Measurements from ENCODE around the gene SLC27A3. TPM values are rescaled to one million over a fixed set of nuclear protein-coding genes. Genes with fewer than 3 reads are reported as not detected.

SLC27A3 gene
- total and polyA plus RNA-seq, 7 donors = 1.6 to 45.7 (median 22.8) TPM

DNA sequence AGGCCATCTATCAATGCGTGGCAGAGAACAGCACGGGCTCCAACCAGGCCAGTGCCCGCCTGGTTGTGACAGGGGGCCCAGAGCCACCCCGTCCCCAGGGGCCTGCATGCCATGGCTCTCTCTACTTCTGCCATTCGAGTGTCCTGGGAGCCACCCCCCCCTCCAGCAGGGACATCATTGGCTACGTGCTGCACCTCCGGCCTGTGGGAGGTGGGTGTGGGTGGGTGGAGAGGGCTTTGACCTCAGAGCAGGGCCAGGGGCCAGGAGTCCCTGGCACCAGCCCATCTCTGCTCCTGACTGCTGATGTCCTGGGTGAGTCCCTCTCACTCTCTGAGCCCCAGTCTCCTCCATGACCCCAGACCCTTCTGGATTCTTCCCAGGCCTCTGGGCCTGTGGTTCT is 25.3 kb downstream of the SLC27A3 start:
- no peak for DNase-seq
- Histone ChIP-seq H3K4me1 (peaks cover 0 to 7% (median under 1%) of the 10 kb centered on the region in 4 donors), H3K27me3 (no peaks in the 10 kb centered on the region), H3K9me3 (no peaks in the 10 kb centered on the region), H3K4me3 (no peak overlapping the region), H3K27ac (no peak overlapping the region), H3K36me3 (no peaks in the 10 kb centered on the region)
- intact Hi-C loops (cut with DNase I) = no loop called here
- WGBS, 2 donors = 83 to 87% methylated on average over 7 of the region's 7 CpGs
- no peak for TF ChIP-seq EP300 (IDR thresholded peaks at IDR 0.05)
- TF ChIP-seq POLR2AphosphoS5 (IDR thresholded peaks at IDR 0.05) = no peak
- TF ChIP-seq, protein P1, sequence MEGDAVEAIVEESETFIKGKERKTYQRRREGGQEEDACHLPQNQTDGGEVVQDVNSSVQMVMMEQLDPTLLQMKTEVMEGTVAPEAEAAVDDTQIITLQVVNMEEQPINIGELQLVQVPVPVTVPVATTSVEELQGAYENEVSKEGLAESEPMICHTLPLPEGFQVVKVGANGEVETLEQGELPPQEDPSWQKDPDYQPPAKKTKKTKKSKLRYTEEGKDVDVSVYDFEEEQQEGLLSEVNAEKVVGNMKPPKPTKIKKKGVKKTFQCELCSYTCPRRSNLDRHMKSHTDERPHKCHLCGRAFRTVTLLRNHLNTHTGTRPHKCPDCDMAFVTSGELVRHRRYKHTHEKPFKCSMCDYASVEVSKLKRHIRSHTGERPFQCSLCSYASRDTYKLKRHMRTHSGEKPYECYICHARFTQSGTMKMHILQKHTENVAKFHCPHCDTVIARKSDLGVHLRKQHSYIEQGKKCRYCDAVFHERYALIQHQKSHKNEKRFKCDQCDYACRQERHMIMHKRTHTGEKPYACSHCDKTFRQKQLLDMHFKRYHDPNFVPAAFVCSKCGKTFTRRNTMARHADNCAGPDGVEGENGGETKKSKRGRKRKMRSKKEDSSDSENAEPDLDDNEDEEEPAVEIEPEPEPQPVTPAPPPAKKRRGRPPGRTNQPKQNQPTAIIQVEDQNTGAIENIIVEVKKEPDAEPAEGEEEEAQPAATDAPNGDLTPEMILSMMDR (IDR thresholded peaks at IDR 0.05) = no peak
- TF ChIP-seq POLR2A (IDR thresholded peaks at IDR 0.05) = no peak

DNA sequence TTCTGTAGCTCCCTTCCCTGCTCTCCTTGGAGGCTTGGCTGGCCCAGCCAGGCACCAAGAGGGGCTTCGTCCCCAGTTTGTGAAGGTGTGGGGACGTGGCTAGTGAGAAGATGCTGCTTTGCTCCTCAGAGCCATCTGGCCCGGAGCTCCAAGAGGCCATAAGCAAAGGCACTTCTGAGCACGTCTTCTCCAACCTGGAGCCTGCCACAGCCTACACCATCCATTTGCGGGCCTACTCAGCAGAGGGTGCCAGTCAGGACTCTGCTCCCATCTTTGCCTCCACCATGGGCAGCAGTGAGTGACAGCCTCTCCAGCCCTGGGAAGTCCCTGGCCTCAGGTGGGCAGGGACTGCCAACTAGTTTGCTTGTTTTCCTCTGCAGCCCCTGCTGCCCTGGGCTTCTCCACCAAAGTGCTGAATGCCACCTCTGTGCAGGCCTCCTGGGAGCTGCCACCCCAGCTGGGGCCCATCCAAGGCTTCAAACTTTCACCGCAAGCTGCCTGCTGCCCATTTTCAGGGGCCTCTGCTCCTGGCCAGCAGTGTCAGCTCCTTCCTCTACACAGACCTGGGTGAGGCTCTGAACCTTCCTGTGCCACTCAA is 25.9 kb downstream of the SLC27A3 start:
- no peak for DNase-seq
- Histone ChIP-seq H3K27me3 (no peaks in the 10 kb centered on the region), H3K4me1 (peaks cover 0 to 7% (median 2%) of the 10 kb centered on the region in 4 donors), H3K27ac (no peak overlapping the region), H3K9me3 (no peaks in the 10 kb centered on the region), H3K36me3 (no peaks in the 10 kb centered on the region), H3K4me3 (no peak overlapping the region)
- WGBS, 2 donors = 96% methylated on average over 6 of the region's 6 CpGs
- intact Hi-C loops (cut with DNase I) = no loop called here
- TF ChIP-seq POLR2A (IDR thresholded peaks at IDR 0.05) (no peak), EP300 (IDR thresholded peaks at IDR 0.05) (no peak), POLR2AphosphoS5 (IDR thresholded peaks at IDR 0.05) (no peak)
- TF ChIP-seq, protein P1 (IDR thresholded peaks at IDR 0.05) = no peak

- intact Hi-C loops (cut with DNase I) = no loop called here
- H3K36me3 ChIP-seq = peaks cover 0 to 6% (median 2%) of the 10 kb centered on the region in 4 donors
- no peak for DNase-seq
- H3K4me3 ChIP-seq = no peak overlapping the region
- H3K4me1 ChIP-seq = peaks cover 0 to 5% (median 2%) of the 10 kb centered on the region in 4 donors
- H3K27ac ChIP-seq = no peak overlapping the region
- H3K9me3 ChIP-seq = no peaks in the 10 kb centered on the region
- WGBS, 2 donors = 92% methylated on average over 7 of the region's 7 CpGs
- TF ChIP-seq POLR2A (IDR thresholded peaks at IDR 0.05) (no peak), EP300 (IDR thresholded peaks at IDR 0.05) (no peak), POLR2AphosphoS5 (IDR thresholded peaks at IDR 0.05) (no peak)
- TF ChIP-seq, protein P1 (IDR thresholded peaks at IDR 0.05) = no peak
- no peaks in the 10 kb centered on the region for H3K27me3 ChIP-seq
Measured at GRCh38 chr1:153801786-153802697, 26.8 kb downstream of the SLC27A3 start.

GRCh38 chr1:153803470-153804056 is 28.4 kb downstream of the SLC27A3 start:
- Histone ChIP-seq H3K4me1 (peaks cover 0 to 4% (median 0%) of the 10 kb centered on the region in 4 donors), H3K4me3 (no peak overlapping the region), H3K9me3 (no peaks in the 10 kb centered on the region), H3K27ac (no peak overlapping the region), H3K36me3 (peaks cover 0 to 22% (median 10%) of the 10 kb centered on the region in 4 donors), H3K27me3 (no peaks in the 10 kb centered on the region)
- WGBS, 2 donors = 77 to 84% methylated on average over 3 of the region's 3 CpGs
- TF ChIP-seq, protein P1 (IDR thresholded peaks at IDR 0.05) = no peak
- TF ChIP-seq EP300 (IDR thresholded peaks at IDR 0.05) (no peak), POLR2A (IDR thresholded peaks at IDR 0.05) (no peak), POLR2AphosphoS5 (IDR thresholded peaks at IDR 0.05) (no peak)
- intact Hi-C loops (cut with DNase I) = no loop called here
- no peak for DNase-seq

Data from sigmoid colon (tissue), 7 donors.